ENCODE results near the gene RTL1.

The RTL1 gene

DNA sequence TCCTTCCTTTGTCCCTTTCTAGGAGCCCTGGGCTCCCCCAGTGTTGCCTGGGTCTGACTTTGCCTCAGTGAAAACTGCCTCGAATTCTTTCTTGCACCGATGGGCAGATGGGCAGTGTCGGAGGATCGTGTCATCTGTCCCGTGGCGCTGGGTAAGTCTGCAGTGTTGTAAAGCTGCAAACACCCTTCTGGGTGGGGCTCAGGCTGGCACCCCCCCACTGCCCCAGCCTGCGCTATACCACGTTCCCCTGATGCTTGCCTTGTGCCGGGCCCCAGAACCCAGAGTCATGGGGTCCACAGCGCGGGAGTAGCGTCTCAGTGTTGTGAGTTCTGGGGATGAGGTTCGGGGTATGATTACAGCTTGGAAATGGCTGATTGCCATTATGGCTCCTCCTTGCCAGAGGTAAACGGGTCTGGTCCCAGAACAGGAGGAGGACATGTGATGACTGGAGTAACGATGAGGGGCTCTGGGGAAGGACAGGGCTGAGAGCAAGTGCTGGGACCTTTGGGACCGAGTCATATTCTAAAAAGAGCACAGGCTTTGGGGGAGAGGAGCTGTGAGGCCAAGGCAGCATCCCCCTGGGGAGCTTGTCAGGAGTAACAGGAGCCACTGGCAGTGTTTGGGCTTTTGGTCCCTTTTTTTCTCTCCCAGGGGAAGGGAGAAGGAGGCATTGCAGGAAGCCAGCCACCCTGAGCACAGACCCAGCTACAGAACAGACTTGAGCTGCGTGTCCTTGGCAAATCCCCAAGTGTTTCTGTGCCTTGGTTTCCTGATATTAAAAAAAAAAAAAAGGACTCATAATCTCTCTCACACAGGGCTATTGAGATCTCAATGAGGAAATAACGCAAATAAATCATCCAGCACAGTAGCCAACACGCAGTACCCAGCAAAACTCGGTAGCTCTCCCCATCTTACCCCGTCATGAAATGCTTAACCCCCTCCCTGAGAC is 4.3 kb downstream of the RTL1 start:
- DNase-seq (ENCODE audit: low spot score) = no peak

DNA sequence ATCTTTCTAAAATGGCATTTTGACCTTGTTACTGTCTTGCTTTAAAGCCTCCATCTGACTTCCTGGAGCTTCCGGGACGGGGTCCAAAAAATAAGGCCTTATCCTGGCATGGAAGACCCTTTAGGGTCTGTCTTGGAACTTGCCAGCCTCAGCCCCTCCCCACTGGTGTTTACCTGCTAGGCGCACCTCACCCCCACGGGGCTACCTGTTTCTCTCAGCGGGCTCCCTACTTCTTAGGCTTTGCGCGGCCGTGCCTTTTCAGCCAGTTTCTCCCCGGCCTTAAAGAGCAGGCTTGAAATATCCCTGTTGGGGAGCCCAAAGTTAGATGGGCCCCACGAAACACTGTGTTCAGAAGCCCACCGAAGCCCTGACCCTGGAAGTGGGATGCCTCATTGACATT is 5.1 kb downstream of the RTL1 start:
- no peak for DNase-seq (ENCODE audit: low spot score)

GRCh38 chr14:100896369-100897060 is 7.0 kb downstream of the RTL1 start:
- no peak for DNase-seq (ENCODE audit: low spot score)

- no peak for DNase-seq (ENCODE audit: low spot score)
Observed at GRCh38 chr14:100895411-100895810, 8.1 kb downstream of the RTL1 start.

DNA sequence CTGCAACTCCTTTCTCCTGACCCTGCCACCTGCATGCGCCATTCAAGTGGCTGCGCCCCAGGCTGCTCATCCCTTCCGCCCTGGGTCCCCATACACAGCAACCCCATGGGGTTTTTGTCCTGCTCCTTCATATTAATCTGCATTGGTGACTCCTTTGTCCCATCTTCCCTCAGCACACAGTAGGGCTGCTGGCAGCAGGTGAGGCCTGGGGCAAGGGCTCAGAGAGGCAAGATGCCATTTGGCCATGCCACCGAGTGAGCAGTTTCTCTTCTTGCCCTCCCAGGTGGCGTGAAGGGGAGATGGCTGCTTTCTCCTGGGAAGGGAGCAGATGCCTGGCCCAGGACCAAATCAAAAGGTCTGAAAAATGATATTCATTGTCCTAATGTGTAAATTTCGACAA is 9.1 kb downstream of the RTL1 start:
- DNase-seq (ENCODE audit: low spot score) = no peak

DNA sequence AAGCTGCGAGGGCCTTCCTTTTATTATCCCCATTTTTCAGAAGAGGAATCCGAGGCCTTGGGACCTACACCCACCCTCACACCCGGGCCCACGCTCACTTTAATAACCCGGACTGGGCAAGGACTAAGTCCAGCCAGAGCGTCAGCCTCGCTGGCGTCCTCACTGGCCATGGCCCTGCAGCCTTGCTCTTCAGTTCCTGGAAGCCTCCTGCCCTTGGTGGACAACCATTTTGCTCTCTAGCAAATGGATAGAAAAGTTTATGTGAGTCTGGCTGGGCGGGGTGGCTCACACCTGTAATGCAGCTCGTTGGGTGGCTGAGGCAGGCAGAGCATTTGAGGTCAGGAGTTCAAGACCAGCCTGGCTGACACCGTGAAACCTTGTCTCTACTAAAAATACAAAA is 9.8 kb downstream of the RTL1 start:
- DNase-seq (ENCODE audit: low spot score) = no peak

DNA sequence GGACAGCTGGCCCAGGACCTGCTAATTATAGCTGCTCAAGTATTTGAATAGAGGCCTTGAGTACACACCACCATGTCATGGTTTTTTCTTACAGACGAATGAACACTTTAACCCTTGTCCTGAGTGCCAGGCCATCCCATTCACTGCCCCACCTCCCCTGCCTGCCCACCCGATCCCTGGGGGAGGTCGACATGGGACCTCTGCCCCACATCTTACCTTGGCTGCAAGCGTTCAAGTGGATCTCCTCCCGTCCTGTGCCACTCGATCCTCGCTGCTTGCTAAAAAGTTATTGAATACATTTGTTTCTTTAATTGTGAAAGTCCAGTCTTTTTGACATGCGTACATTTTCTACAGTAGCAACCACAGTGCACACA is 10.3 kb downstream of the RTL1 start:
- no peak for DNase-seq (ENCODE audit: low spot score)

GRCh38 chr14:100892496-100893227 is 10.9 kb downstream of the RTL1 start:
- no peak for DNase-seq (ENCODE audit: low spot score)

- no peak for DNase-seq (ENCODE audit: low spot score)
Observed at GRCh38 chr14:100891501-100892445, 11.7 kb downstream of the RTL1 start.

- DNase-seq (ENCODE audit: low spot score) = no peak
Observed at GRCh38 chr14:100891051-100891450, 12.5 kb downstream of the RTL1 start.

DNA sequence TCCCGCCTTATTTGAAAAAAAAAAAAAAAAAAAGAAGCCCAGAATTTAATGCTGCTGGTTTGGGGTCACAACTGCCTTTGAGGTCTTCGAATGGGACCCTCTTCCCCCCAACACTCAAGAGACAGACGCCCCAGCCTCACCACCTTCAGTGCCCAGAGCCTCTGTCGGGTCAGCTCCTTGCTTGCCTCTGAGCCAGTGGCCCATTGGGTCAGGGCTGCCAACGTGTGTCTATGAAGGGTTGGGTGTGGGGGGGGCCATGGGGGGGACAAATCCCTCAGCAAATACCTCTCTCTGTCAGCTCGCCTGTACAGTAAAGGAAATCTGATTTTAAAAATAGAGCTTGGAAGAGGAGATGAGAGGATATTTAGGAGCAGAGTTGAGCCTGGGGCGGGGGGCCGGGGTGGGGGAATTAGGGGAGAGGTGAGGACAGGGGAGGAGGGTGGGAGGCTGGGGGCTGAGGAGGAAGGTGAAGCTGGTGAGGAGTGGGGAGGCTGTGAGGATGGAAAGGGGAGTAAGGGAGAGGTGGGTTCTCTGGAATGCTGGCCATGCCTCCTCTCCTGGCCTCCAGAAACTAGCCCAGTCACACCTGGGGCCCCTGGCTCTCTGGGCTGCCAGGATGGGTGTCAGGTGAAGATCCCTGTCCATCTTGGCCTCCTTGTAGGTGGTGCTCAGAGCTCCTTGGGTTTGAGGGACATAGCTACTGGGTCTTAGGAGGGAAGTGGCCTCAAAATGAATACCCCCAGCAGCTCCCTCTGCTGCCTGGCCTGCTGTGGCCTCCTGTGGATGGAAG is 13.3 kb downstream of the RTL1 start:
- DNase-seq (ENCODE audit: low spot score) = no peak

DNA sequence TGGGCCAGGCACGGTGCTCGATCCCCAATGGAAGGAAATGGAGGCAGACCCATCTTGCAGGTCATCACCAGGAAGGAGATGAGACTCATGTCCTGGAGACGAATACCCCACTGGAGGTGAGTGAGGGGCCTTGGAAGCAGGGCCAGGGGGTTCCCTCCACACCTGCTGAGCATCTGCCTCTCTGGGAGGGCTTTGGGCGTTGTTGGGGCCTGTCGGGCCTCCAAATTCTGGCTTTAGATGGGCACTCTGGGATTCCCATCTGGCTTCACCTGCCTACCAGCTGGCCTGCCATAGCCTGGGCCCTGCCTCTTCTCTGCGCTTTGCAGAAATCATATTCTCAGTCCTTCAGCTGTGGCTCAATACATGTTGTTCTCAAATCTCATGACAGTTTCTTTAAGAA is 13.9 kb downstream of the RTL1 start:
- DNase-seq (ENCODE audit: low spot score) = no peak

GRCh38 chr14:100888789-100889315 is 14.7 kb downstream of the RTL1 start:
- DNase-seq (ENCODE audit: low spot score) = no peak

DNA sequence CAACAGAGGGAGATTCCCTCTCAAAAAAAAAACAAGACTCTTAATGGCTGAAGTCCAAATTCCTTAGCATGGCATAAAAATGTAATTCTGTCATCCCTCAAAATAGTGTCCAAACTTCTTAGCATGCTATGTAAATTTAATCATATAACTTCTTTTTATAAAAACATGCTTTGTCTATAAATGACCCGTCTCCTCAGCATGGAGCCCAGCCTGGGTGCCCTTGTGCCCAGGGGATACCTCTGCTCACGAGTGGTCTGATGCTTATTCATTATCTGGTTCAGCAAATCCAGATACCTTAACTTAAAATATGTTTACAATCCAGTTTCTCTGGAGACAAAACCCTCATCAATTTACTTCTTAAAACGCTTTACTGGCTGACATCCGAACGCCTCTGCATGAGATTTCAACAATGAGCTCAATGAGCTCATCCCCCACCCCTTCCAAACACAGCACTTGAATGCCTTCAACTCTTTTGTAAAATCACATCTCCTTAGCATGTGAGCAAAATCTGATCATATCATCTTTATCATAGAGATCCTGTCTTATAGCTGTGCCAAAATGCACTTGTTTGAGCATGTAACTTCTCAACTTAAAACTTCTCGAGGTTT is 15.7 kb downstream of the RTL1 start:
- DNase-seq (ENCODE audit: low spot score) = no peak

GRCh38 chr14:100885617-100886016 is 17.9 kb downstream of the RTL1 start:
- no peak for DNase-seq (ENCODE audit: low spot score)

GRCh38 chr14:100885196-100885595 is 18.3 kb downstream of the RTL1 start:
- DNase-seq (ENCODE audit: low spot score) = no peak

DNA sequence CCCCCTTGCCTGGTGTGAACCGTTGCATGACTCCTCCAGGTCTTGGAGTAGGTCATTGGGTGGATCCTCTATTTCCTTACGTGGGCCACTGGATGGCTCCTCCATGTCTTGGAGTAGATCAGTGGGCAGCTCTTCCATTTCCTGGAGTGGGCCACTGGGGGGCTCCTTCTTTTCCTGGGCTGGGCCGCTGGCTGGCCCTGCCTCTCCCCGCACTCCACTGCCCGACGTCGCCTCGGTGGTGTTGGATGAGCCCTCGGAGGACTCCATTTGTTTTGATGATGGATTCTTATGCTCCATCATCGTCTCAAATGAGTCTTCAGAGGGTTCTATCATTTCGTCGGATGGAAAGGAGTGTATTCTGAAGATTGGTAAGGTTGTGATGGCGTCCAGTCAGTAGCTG is 19.1 kb downstream of the RTL1 start:
- no peak for DNase-seq (ENCODE audit: low spot score)

DNA sequence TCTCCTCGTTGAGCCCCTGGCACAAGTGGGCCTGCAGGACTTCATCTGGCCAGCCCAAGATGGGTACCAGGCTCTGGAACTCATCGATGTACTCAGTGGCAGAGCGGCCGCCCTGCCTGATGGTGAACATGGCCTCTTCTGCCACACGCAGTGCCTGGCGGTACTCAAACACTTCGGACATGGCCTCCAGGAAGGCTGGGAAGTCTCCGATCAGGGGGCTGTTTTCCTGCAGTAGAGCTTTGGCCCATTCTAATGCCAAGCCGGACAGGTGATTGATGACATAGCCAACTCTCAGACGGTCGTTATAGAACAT is 19.8 kb downstream of the RTL1 start:
- DNase-seq (ENCODE audit: low spot score) = no peak

DNA sequence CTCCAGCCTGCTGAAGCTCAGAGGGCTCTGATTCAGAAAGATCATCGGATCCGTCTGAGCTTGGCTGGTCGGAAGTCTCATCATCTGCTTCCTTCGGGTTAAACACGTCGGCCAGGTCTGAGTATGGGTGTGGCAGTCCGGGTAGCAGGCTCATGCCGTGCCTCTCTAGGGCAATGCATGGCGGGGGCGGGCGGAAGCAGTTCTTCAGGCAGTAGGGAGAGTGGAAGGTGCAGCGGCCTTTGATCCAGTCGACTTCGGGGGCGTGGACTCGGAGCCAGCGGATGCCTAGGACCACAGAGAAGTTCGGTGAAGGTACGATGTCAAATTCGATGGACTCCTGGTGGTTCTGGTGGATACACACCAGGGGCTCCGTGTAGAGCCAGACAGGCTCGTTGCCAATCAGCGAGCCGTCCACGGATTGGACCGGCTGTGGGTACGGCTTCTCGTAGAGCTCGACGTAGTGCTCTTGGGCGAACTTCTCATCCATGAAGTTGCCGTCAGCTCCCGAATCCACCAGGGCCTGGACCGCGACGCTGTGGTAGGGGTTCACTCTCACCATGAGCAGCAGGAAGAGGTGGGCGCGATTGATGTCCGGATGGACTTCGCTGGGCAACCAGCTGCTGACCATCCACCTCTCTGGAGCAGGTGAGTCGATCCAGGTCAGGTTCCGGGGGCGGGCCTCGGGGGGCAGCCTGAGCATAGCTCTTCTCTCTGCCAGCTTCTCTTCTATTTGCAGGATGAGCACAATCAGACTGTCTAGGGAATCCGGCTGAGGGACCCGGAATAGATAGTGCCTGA is 20.3 kb downstream of the RTL1 start:
- DNase-seq (ENCODE audit: low spot score) = no peak

All from CD4-positive, alpha-beta T cell treated with Interleukin-6 at 100 ng/mL for 8 hours (primary cell).